Activated T-helper 1 cell treated with anti-CD3 and anti-CD28 coated beads, Interleukin-12 subunit alpha, Interleukin-12 subunit beta, Interleukin-2, Interleukin-4 antibody, amounts not matched to agents 30 ng/mL and 10 ng/mL and 1 ng/mL, durations not matched to agents 14 hours and 24 hours and 36 hours (primary cell): ENCODE measurements around the gene NFIA. TPM values are rescaled to one million over a fixed set of nuclear protein-coding genes. Genes with fewer than 3 reads are reported as not detected.

ENCODE experiments used
- DNase-seq: peaks from one replicate; pipeline ENCODE4 v3.0.0; 2021; ENCODE audit warnings: low spot score
- H3K27ac Mint-ChIP-seq: one replicate; pipeline ENCODE4 v1.8.0; 2021; ENCODE audit warnings: mild to moderate bottlenecking, mixed read lengths
- H3K27me3 Mint-ChIP-seq: one replicate; pipeline ENCODE4 v1.8.0; 2022; ENCODE audit warnings: mild to moderate bottlenecking, moderate library complexity, mixed read lengths; ENCODE audit not compliant: insufficient read depth
- H3K36me3 Mint-ChIP-seq: one replicate; pipeline ENCODE4 v1.8.0; 2021; ENCODE audit warnings: low read depth, mixed read lengths
- H3K4me1 Mint-ChIP-seq: one replicate; pipeline ENCODE4 v1.8.0; 2021; ENCODE audit warnings: low read depth, mixed read lengths
- H3K4me3 Mint-ChIP-seq: one replicate; pipeline ENCODE4 v1.8.0; 2021; ENCODE audit warnings: mild to moderate bottlenecking, moderate library complexity, mixed read lengths
- H3K9me3 Mint-ChIP-seq: one replicate; pipeline ENCODE4 v1.8.0; 2021; ENCODE audit warnings: mixed read lengths
- intact Hi-C: fragments of 100-400 bp; cut with micrococcal nuclease; formaldehyde crosslinking; loops from one replicate; pipeline ENCODE4 v1.15.1; 2024
- total RNA-seq: library from RNA; stranded (reverse); gene quantifications from 2 replicates; pipeline ENCODE4 v1.2.3, GENCODE V29; 2022

NFIA gene
- total RNA-seq, 1 donor from 2014 or later: 0.41 TPM

DNA sequence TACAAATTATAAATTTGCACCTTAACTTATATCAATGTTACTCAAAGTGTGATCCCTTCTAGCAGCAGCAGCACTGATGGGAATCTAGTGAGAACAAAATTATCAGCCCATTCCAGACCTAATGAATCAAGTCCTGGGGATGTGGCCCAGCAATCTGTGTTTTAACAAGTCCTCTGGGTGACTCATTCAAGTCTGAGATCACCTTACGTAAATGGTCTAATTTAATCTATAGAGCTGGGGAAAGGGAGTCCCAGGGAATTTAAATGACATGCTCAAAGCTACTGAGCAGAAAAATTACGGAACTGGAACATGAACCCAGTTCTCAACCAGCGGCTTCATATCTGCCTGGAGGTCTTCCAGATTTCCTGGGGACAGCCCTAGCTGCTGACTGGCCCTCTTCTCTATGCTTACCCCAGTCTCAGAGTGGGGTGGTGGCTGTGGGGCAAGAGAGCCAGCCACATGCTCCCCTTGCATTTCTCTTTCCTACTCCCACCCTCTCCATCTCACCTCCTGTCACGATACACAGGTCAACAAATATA, 422.6 kb downstream of the NFIA start:
- intact Hi-C loops: no loop called here
- H3K4me3 Mint-ChIP-seq: no peak overlapping the region
- H3K27ac Mint-ChIP-seq: no peak overlapping the region
- peaks cover 7% of the 10 kb centered on the region for H3K4me1 Mint-ChIP-seq
- no peaks in the 10 kb centered on the region for H3K36me3 Mint-ChIP-seq
- peaks cover 4% of the 10 kb centered on the region for H3K9me3 Mint-ChIP-seq
- peaks cover 11% of the 10 kb centered on the region for H3K27me3 Mint-ChIP-seq
- DNase-seq: no peak

GRCh38 chr1:61506236-61506635, 423.9 kb downstream of the NFIA start:
- intact Hi-C loops: no loop called here
- Mint-ChIP-seq H3K4me1 (peaks cover 7% of the 10 kb centered on the region), H3K27ac (no peak overlapping the region), H3K9me3 (peaks cover 4% of the 10 kb centered on the region), H3K27me3 (peaks cover 15% of the 10 kb centered on the region), H3K4me3 (no peak overlapping the region), H3K36me3 (no peaks in the 10 kb centered on the region)
- no peak for DNase-seq

GRCh38 chr1:61506944-61507500, 424.7 kb downstream of the NFIA start:
- intact Hi-C loops: no loop called here
- Mint-ChIP-seq H3K9me3 (peaks cover 4% of the 10 kb centered on the region), H3K27me3 (peaks cover 17% of the 10 kb centered on the region), H3K27ac (no peak overlapping the region), H3K4me1 (peaks cover 7% of the 10 kb centered on the region), H3K4me3 (no peak overlapping the region), H3K36me3 (no peaks in the 10 kb centered on the region)
- no peak for DNase-seq
